ENCODE results near the gene CHPT1. TPM values are rescaled to one million over a fixed set of nuclear protein-coding genes. Genes with fewer than 3 reads are reported as not detected.

The CHPT1 gene
- total RNA-seq, 4 donors from 2014 or later: 32.3 to 67.3 (median 36.1) TPM

- no peaks in the 10 kb centered on the region for H3K4me1 ChIP-seq
- no peak overlapping the region for H3K27ac ChIP-seq
- in situ Hi-C loops (cut with MboI; ENCODE audit: low sequenced_read_pairs in 4 of 4): no loop called here
- DNase-seq (no peak), ATAC-seq (no peak)
- peaks cover 0 to 61% of the 10 kb centered on the region in 2 donors for H3K36me3 ChIP-seq
- no peak for TF ChIP-seq CTCF (IDR thresholded peaks at IDR 0.05 in 4 of 5, conservative IDR thresholded peaks at IDR 0.05 in 1 of 5)
- no peak for TF ChIP-seq POLR2A (IDR thresholded peaks at IDR 0.05)
- H3K27me3 ChIP-seq: no peaks in the 10 kb centered on the region
- intact Hi-C loops (cut with DNase I; ENCODE audit: low total_unique reads): no loop called here
- no peak overlapping the region for H3K4me3 ChIP-seq
- H3K9me3 ChIP-seq: no peaks in the 10 kb centered on the region
Observed at GRCh38 chr12:101743724-101744472, 46.5 kb downstream of the CHPT1 start.

DNA sequence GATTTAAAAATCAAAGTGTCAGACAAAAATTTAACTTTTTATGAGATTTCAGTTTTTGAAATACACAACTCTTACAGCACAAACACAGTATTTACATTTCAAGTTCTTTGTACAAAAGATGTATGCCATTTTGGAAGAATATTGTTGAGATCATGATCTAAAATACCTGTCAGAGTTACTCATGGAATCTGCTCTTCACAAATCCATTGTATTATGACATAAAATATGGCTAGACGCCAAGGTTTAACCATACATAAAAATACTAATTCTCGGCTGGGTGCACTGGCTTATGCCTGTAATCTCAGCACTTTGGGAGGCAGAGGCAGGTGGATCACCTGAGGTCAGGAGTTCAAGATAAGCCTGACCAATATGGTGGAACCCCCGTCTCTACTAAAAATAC is 48.0 kb downstream of the CHPT1 start:
- Histone ChIP-seq H3K36me3 (peaks cover 0 to 53% of the 10 kb centered on the region in 2 donors), H3K4me3 (no peak overlapping the region), H3K9me3 (no peaks in the 10 kb centered on the region), H3K27ac (no peak overlapping the region), H3K4me1 (no peaks in the 10 kb centered on the region), H3K27me3 (no peaks in the 10 kb centered on the region)
- DNase-seq (no peak), ATAC-seq (no peak)
- in situ Hi-C loops (cut with MboI; ENCODE audit: low sequenced_read_pairs in 4 of 4) (no loop called here), intact Hi-C loops (cut with DNase I; ENCODE audit: low total_unique reads) (no loop called here)
- TF ChIP-seq CTCF (IDR thresholded peaks at IDR 0.05 in 4 of 5, conservative IDR thresholded peaks at IDR 0.05 in 1 of 5) (no peak), POLR2A (IDR thresholded peaks at IDR 0.05) (no peak)

DNA sequence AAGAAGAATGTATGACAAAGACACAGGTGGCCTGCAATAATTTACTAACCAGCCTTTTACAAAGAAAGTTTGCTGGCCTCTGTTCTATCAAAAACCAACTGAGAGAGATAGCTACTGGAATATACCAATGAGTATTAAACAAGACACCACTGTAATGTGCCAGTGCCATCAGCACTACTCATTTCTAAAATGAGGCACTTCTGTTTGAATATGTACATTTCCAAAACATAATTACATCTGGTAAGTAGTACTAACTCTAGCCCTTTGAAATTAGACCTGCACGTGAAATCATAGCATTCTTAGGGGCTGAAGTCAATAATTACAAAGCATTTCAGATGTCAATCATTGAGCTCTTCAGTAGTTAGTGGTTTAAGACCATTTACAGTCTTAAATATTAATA is 48.8 kb downstream of the CHPT1 start:
- peaks cover 0 to 53% of the 10 kb centered on the region in 2 donors for H3K36me3 ChIP-seq
- no peak for ATAC-seq
- no peaks in the 10 kb centered on the region for H3K9me3 ChIP-seq
- H3K4me1 ChIP-seq: no peaks in the 10 kb centered on the region
- H3K27ac ChIP-seq: no peak overlapping the region
- no peaks in the 10 kb centered on the region for H3K27me3 ChIP-seq
- TF ChIP-seq CTCF (IDR thresholded peaks at IDR 0.05 in 4 of 5, conservative IDR thresholded peaks at IDR 0.05 in 1 of 5) (no peak), POLR2A (IDR thresholded peaks at IDR 0.05) (no peak)
- in situ Hi-C loops (cut with MboI; ENCODE audit: low sequenced_read_pairs in 4 of 4): no loop called here
- no peak overlapping the region for H3K4me3 ChIP-seq
- intact Hi-C loops (cut with DNase I; ENCODE audit: low total_unique reads): no loop called here
- no peak for DNase-seq

- TF ChIP-seq CTCF (IDR thresholded peaks at IDR 0.05 in 4 of 5, conservative IDR thresholded peaks at IDR 0.05 in 1 of 5) (no peak), POLR2A (IDR thresholded peaks at IDR 0.05) (no peak)
- no peaks in the 10 kb centered on the region for H3K4me1 ChIP-seq
- in situ Hi-C loops (cut with MboI; ENCODE audit: low sequenced_read_pairs in 4 of 4) (no loop called here), intact Hi-C loops (cut with DNase I; ENCODE audit: low total_unique reads) (no loop called here)
- no peaks in the 10 kb centered on the region for H3K9me3 ChIP-seq
- H3K27ac ChIP-seq: no peak overlapping the region
- H3K4me3 ChIP-seq: no peak overlapping the region
- peaks cover 0 to 53% of the 10 kb centered on the region in 2 donors for H3K36me3 ChIP-seq
- DNase-seq (no peak), ATAC-seq (no peak)
- no peaks in the 10 kb centered on the region for H3K27me3 ChIP-seq
Observed at GRCh38 chr12:101746661-101747060, 49.2 kb downstream of the CHPT1 start.

GRCh38 chr12:101747697-101748096 is 50.3 kb downstream of the CHPT1 start:
- no peak overlapping the region for H3K27ac ChIP-seq
- no peak for ATAC-seq
- no peak overlapping the region for H3K4me3 ChIP-seq
- no peaks in the 10 kb centered on the region for H3K9me3 ChIP-seq
- peaks cover 0 to 60% of the 10 kb centered on the region in 2 donors for H3K36me3 ChIP-seq
- no peak for DNase-seq
- no peaks in the 10 kb centered on the region for H3K4me1 ChIP-seq
- in situ Hi-C loops (cut with MboI; ENCODE audit: low sequenced_read_pairs in 4 of 4): no loop called here
- H3K27me3 ChIP-seq: no peaks in the 10 kb centered on the region
- intact Hi-C loops (cut with DNase I; ENCODE audit: low total_unique reads): no loop called here
- TF ChIP-seq POLR2A (IDR thresholded peaks at IDR 0.05): no peak
- no peak for TF ChIP-seq CTCF (IDR thresholded peaks at IDR 0.05 in 4 of 5, conservative IDR thresholded peaks at IDR 0.05 in 1 of 5)

Data from gastrocnemius medialis (tissue), 4 donors.